H9 (cell line): ENCODE measurements around the gene TMEM51. TPM values are rescaled to one million over a fixed set of nuclear protein-coding genes. Genes with fewer than 3 reads are reported as not detected.

Experiments used
- DNase-seq: peaks from one replicate; pipeline ENCODE4 v3.0.0-alpha.2; 2017
- H2AFZ ChIP-seq: one replicate; pipeline ENCODE4 v1.6.1; 2013; ENCODE audit warnings: mild to moderate bottlenecking, low read length, control low read depth, moderate library complexity
- H2AK5ac ChIP-seq: 2 replicates; pipeline ENCODE4 v1.6.1; 2013; ENCODE audit warnings: low read length, control low read depth, mixed read lengths; ENCODE audit not compliant: insufficient read length
- H2BK120ac ChIP-seq: one replicate; pipeline ENCODE4 v1.6.1; 2013; ENCODE audit warnings: low read depth, mild to moderate bottlenecking, low read length, control low read depth, inconsistent platforms; ENCODE audit not compliant: poor library complexity, severe bottlenecking
- H2BK12ac ChIP-seq: 2 replicates; pipeline ENCODE4 v1.6.1; 2013; ENCODE audit warnings: low read length, control low read depth, mixed read lengths, low read depth; ENCODE audit not compliant: insufficient read length
- H2BK15ac ChIP-seq: 2 replicates; pipeline ENCODE4 v1.6.1; 2013; ENCODE audit warnings: low read depth, low read length, control low read depth
- H2BK20ac ChIP-seq: one replicate; pipeline ENCODE4 v1.6.1; 2013; ENCODE audit warnings: low read depth, mild to moderate bottlenecking, low read length, control low read depth, inconsistent platforms; ENCODE audit not compliant: poor library complexity, severe bottlenecking
- H2BK5ac ChIP-seq: 2 replicates; pipeline ENCODE4 v1.6.1; 2013; ENCODE audit warnings: low read length, control low read depth, mixed read lengths; ENCODE audit not compliant: insufficient read length
- H3K14ac ChIP-seq: 2 replicates; pipeline ENCODE4 v1.6.1; 2013; ENCODE audit warnings: low read length, control low read depth; ENCODE audit not compliant: insufficient read depth
- H3K18ac ChIP-seq: 2 replicates; pipeline ENCODE4 v1.6.1; 2013; ENCODE audit warnings: low read depth, mild to moderate bottlenecking, mixed read lengths, low read length, control low read depth; ENCODE audit not compliant: insufficient read length
- H3K23ac ChIP-seq: 2 replicates; pipeline ENCODE4 v1.6.1; 2013; ENCODE audit warnings: low read length, control low read depth, mixed read lengths, low read depth; ENCODE audit not compliant: insufficient read length
- H3K23me2 ChIP-seq: 2 replicates; pipeline ENCODE4 v1.6.1; 2013; ENCODE audit warnings: low read depth, mild to moderate bottlenecking, mixed read lengths, low read length, control low read depth; ENCODE audit not compliant: insufficient read length, poor library complexity, severe bottlenecking
- H3K27ac ChIP-seq: 2 replicates; pipeline ENCODE4 v1.5.1; 2013; ENCODE audit warnings: low read length, control low read depth, mixed read lengths, low read depth; ENCODE audit not compliant: insufficient read length
- H3K27me3 ChIP-seq: 2 replicates; pipeline ENCODE4 v1.6.1; 2013; ENCODE audit warnings: low read length, control low read depth, inconsistent platforms; ENCODE audit not compliant: insufficient read depth
- H3K4ac ChIP-seq: 2 replicates; pipeline ENCODE4 v1.6.1; 2013; ENCODE audit warnings: low read depth, mild to moderate bottlenecking, control low read depth, inconsistent platforms, low read length, moderate library complexity
- H3K4me1 ChIP-seq: 2 replicates; pipeline ENCODE4 v1.6.1; 2013; ENCODE audit warnings: low read length, control low read depth, inconsistent platforms; ENCODE audit not compliant: insufficient read depth
- H3K4me2 ChIP-seq: 2 replicates; pipeline ENCODE4 v1.6.1; 2013; ENCODE audit warnings: low read length, control low read depth, mixed read lengths; ENCODE audit not compliant: insufficient read length, insufficient read depth
- H3K56ac ChIP-seq: 2 replicates; pipeline ENCODE4 v1.6.1; 2013; ENCODE audit warnings: low read depth, mild to moderate bottlenecking, mixed read lengths, low read length, control low read depth; ENCODE audit not compliant: insufficient read length
- H3K79me1 ChIP-seq: 2 replicates; pipeline ENCODE4 v1.6.1; 2013; ENCODE audit warnings: low read depth, mild to moderate bottlenecking, moderate library complexity, low read length, control low read depth, inconsistent platforms; ENCODE audit not compliant: insufficient read depth, poor library complexity, severe bottlenecking
- H3K79me2 ChIP-seq: 2 replicates; pipeline ENCODE4 v1.6.1; 2013; ENCODE audit warnings: low read length, control low read depth, inconsistent platforms; ENCODE audit not compliant: insufficient read depth
- H3K9ac ChIP-seq: 2 replicates; pipeline ENCODE4 v1.6.1; 2013; ENCODE audit warnings: low read length, control low read depth, mixed read lengths; ENCODE audit not compliant: insufficient read length; ENCODE audit errors: extremely low read depth
- H3K9me3 ChIP-seq: one replicate; pipeline ENCODE4 v1.6.1; 2013; ENCODE audit warnings: low read depth, low read length, inconsistent platforms; ENCODE audit not compliant: control insufficient read depth
- H3T11ph ChIP-seq: one replicate; pipeline ENCODE4 v1.6.1; 2013; ENCODE audit warnings: mild to moderate bottlenecking, low read length, control low read depth, inconsistent platforms
- H4K20me1 ChIP-seq: one replicate; pipeline ENCODE4 v1.6.1; 2013; ENCODE audit not compliant: control insufficient read depth, insufficient read length, insufficient read depth
- H4K5ac ChIP-seq: 2 replicates; pipeline ENCODE4 v1.6.1; 2013; ENCODE audit warnings: low read depth, mild to moderate bottlenecking, mixed read lengths, low read length, control low read depth; ENCODE audit not compliant: insufficient read length
- H4K8ac ChIP-seq: replicated peaks from 2 replicates; pipeline ENCODE4 v1.6.1; 2013; ENCODE audit warnings: low read length, control low read depth, mixed read lengths, low read depth; ENCODE audit not compliant: insufficient read length
- H4K91ac ChIP-seq: 2 replicates; pipeline ENCODE4 v1.6.1; 2013; ENCODE audit warnings: low read depth, mild to moderate bottlenecking, moderate library complexity, mixed read lengths, low read length, control low read depth; ENCODE audit not compliant: insufficient read length
- H3K27ac Mint-ChIP-seq, 3 experiments: 2 replicates in 2 of 3; 3 replicates in 1 of 3; pipeline ENCODE4 v1.8.0; 2020 to 2021; ENCODE audit warnings: mixed read lengths in 3 of 3, mild to moderate bottlenecking in 1 of 3, moderate library complexity in 1 of 3
- H3K27me3 Mint-ChIP-seq: 2 replicates; pipeline ENCODE4 v1.8.0; 2021; ENCODE audit warnings: low read depth, mild to moderate bottlenecking, moderate library complexity, mixed read lengths
- H3K36me3 Mint-ChIP-seq, 3 experiments: 2 replicates in 2 of 3; 3 replicates in 1 of 3; pipeline ENCODE4 v1.8.0; 2020 to 2021; ENCODE audit warnings: low read depth in 3 of 3, mixed read lengths in 3 of 3; ENCODE audit not compliant: insufficient read depth in 1 of 3
- H3K4me1 Mint-ChIP-seq, 2 experiments: 2 replicates each; pipeline ENCODE4 v1.8.0; 2020; ENCODE audit warnings: mixed read lengths in 2 of 2
- H3K4me3 Mint-ChIP-seq, 2 experiments: 2 replicates in 1 of 2; 3 replicates in 1 of 2; pipeline ENCODE4 v1.8.0; 2020 to 2021; ENCODE audit warnings: mild to moderate bottlenecking in 2 of 2, mixed read lengths in 2 of 2, moderate library complexity in 1 of 2
- H3K9me3 Mint-ChIP-seq, 2 experiments: 2 replicates in 1 of 2; 3 replicates in 1 of 2; pipeline ENCODE4 v1.8.0; 2020; ENCODE audit warnings: mild to moderate bottlenecking in 2 of 2, mixed read lengths in 2 of 2, moderate library complexity in 1 of 2
- WGBS: extraction: QIAGEN DNeasy Blood & Tissue Kit; methylation state at CpG from one replicate; pipeline ENCODE4 v1.1.7; 2013; ENCODE audit warnings: missing lambda C conversion rate, low lambda C conversion rate, mixed read lengths; ENCODE audit not compliant: insufficient read length; ENCODE audit errors: extremely low coverage; 5-methylcytosine and 5-hydroxymethylcytosine counted together
- total RNA-seq: library from RNA; stranded (reverse); gene quantifications from 2 replicates; pipeline ENCODE4 v1.2.1, GENCODE V29; 2021
- TF ChIP-seq, protein P1 (sequence below): fragments of 200-600 bp; sonication (generic); conservative IDR thresholded peaks from 3 replicates; pipeline ENCODE4 v1.8.0; 2021; ENCODE audit warnings: antibody characterized with exemption, mild to moderate bottlenecking

The TMEM51 gene
- total RNA-seq, 1 experiment from 2014 or later, result 4.6 TPM

DNA sequence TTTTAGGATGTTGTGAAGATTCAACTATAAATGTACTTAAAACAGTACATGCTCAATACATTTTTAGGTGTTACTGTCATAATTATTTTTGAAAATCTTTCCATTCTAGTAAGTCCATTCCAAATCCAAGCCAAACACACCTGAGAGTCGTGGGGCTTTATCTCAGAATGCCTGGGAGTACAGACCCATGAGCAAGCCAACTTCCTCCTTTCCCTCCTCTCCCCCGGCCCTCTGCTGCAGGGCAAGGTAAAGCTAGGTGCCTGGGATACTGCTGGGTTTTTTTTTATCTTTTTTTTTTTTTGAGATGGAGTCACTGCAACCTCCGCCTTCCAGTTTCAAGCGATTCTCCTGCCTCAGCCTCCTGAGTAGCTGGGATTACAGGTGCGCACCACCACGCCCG lies 16.5 kb downstream of the TMEM51 start:
- WGBS, result no CpG with 5 or more reads among the region's 7 CpGs
- Mint-ChIP-seq H3K27me3 (no peaks in the 10 kb centered on the region; the same call in none of the 2 replicates), H3K27ac (no peak overlapping the region), H3K36me3 (no peaks in the 10 kb centered on the region; a peak in 2 of 7 replicates), H3K4me3 (no peak overlapping the region), H3K4me1 (peaks cover 9 to 28% of the 10 kb centered on the region in 2 experiments; a peak in 3 of 4 replicates), H3K9me3 (no peaks in the 10 kb centered on the region)
- Histone ChIP-seq H4K20me1 (no peaks in the 10 kb centered on the region), H3K9me3 (no peaks in the 10 kb centered on the region), H3K14ac (no peak overlapping the region), H2BK15ac (no peak overlapping the region), H2BK20ac (no peak overlapping the region), H3K4ac (no peak overlapping the region), H3T11ph (no peak overlapping the region), H3K79me2 (no peaks in the 10 kb centered on the region; the same call in none of the 2 replicates), H3K27ac (no peak overlapping the region), H3K23ac (no peak overlapping the region), H3K4me2 (no peak overlapping the region), H2BK12ac (no peak overlapping the region), H2AFZ (no peak overlapping the region), H4K5ac (no peak overlapping the region), H3K56ac (no peak overlapping the region), H3K23me2 (no peaks in the 10 kb centered on the region), H4K91ac (no peak overlapping the region), H2AK5ac (no peak overlapping the region), H3K27me3 (no peaks in the 10 kb centered on the region), H2BK5ac (no peak overlapping the region), H4K8ac (no peak overlapping the region), H2BK120ac (no peak overlapping the region), H3K18ac (no peak overlapping the region), H3K9ac (no peak overlapping the region), H3K79me1 (no peaks in the 10 kb centered on the region), H3K4me1 (no peaks in the 10 kb centered on the region; the same call in 1 of the 2 replicates)
- TF ChIP-seq, protein P1, sequence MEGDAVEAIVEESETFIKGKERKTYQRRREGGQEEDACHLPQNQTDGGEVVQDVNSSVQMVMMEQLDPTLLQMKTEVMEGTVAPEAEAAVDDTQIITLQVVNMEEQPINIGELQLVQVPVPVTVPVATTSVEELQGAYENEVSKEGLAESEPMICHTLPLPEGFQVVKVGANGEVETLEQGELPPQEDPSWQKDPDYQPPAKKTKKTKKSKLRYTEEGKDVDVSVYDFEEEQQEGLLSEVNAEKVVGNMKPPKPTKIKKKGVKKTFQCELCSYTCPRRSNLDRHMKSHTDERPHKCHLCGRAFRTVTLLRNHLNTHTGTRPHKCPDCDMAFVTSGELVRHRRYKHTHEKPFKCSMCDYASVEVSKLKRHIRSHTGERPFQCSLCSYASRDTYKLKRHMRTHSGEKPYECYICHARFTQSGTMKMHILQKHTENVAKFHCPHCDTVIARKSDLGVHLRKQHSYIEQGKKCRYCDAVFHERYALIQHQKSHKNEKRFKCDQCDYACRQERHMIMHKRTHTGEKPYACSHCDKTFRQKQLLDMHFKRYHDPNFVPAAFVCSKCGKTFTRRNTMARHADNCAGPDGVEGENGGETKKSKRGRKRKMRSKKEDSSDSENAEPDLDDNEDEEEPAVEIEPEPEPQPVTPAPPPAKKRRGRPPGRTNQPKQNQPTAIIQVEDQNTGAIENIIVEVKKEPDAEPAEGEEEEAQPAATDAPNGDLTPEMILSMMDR, result no peak
- no peak for DNase-seq
